ENCODE results near the gene SOCS7. TPM values are rescaled to one million over a fixed set of nuclear protein-coding genes. Genes with fewer than 3 reads are reported as not detected.
"Not testable (repeated sequence)": the region's sequence is repeated elsewhere in the genome, so short reads cannot be mapped to it uniquely, and the experiment has no call there.

SOCS7 gene
- total RNA-seq, 2 donors from 2014 or later: 12.2 to 15.3 TPM

- intact Hi-C loops (cut with DNase I): loop anchor here in 1 of 2 donors (5.0 kb wide), 1 partner anchor 53 kb away; no protein-coding TSS in a partner anchor
Observed at GRCh38 chr17:38429476-38430100, 77.9 kb downstream of the SOCS7 start.

DNA sequence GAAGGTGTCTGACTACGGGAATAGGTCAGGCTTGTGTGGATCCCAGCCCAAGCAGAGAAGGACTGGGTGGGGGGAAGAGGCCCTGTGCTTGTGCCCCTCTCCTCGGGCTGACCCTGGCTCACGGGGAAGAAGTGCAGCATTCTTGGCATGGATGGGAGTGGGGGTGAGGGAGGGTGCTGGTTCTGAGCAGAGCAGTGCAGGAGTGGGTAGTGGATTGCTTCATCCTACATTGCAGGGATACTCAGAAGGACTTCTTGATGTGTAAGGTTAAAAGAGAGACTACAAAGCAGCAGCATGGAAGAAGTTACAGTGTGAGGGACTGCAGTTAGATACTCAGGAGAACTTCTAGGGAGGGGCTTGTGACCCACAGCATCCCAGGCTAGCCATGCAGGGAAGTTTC, 78.7 kb downstream of the SOCS7 start:
- intact Hi-C loops (cut with DNase I): no loop called here
- no peak for DNase-seq (ENCODE audit: low spot score)

More at GRCh38 chr17:38429476-38430100, 77.9 kb downstream of the SOCS7 start:
- DNase-seq (ENCODE audit: low spot score): no peak

DNA sequence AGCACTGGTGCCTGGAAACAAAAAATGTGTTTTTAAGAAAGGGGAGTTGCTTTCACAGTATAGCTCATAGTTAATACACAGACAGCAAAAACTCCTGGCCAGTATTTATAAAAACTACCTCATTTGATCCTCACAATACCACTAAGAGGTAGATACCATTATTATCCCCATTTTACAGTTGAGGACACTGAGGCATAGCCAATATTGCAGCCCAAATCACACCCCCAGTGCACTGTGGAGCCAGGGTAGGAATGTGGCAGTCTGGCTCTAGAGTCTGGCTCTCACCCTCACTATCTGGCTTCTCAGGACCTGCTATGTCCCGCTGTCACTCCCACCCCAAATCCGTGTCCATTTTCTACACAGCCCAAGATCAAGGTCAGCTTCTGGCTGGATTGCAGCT, 79.2 kb downstream of the SOCS7 start:
- intact Hi-C loops (cut with DNase I): no loop called here
- no peak for DNase-seq (ENCODE audit: low spot score)

DNA sequence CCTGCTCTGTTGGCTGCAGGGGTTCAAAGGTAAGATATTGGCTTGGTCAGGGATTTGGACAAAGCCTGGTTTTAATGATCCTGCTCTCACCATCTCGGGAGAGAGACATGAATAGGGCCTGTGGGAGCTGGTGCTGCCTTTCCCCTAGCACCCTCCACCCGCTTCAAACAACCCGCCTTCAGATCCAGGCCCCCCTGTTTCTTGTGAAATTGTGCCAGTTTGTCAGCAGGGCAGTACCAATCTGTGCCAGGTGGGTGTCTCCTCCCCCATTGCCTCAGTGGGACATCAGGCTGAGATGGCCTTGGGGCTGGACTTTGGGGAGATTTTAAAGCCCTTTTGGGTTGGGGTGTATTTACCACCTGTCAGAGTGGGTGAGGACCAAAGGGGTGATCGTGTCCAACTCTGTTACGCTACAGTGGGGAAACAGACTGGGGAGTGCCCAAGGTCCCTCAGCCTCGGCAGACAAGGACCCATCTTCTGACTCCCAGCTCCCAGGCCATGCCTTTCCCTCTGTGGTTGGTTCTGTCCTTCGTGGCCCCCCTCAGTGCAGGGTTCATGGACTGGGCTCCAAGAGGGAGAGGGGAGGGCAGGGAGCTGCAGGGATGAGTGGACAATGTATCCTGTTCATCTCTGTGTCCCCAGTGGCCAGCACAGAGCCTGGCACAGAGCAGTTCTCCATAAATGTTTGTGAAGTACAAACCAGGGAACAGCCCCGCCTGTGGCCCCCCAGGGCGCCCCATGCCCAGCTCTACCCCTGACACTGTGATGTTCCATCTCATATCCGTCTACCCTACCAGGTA, 79.9 kb downstream of the SOCS7 start:
- intact Hi-C loops (cut with DNase I): no loop called here
- DNase-seq (ENCODE audit: low spot score): no peak

GRCh38 chr17:38434178-38434665, 82.6 kb downstream of the SOCS7 start:
- intact Hi-C loops (cut with DNase I): no loop called here
- DNase-seq (ENCODE audit: low spot score): no peak

DNA sequence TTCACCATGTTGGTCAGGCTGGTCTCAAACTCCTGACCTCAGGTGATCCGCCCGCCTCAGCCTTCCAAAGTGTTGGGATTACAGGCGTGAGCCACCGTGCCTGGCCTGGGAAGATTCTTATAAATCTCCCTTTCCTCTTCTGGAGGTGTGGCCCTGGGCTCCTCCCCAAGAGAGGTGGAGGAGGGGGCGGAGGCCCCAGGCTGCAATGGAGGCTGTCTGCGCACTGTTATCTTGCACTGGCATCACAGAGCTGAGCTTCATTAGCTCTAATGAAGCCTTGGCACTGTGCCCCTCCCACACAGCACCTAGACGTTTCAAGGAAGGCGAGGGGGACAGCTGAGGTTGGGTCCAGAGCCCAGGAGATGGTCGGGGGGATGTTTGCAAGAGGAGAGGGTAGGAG, 84.2 kb downstream of the SOCS7 start:
- intact Hi-C loops (cut with DNase I): no loop called here
- DNase-seq (ENCODE audit: low spot score): no peak

GRCh38 chr17:38436386-38436785, 84.7 kb downstream of the SOCS7 start:
- intact Hi-C loops (cut with DNase I): no loop called here
- no peak for DNase-seq (ENCODE audit: low spot score)

- DNase-seq (ENCODE audit: low spot score); intact Hi-C loops (cut with DNase I): not testable (repeated sequence)
Observed at GRCh38 chr17:38437313-38437712, 85.7 kb downstream of the SOCS7 start.

DNA sequence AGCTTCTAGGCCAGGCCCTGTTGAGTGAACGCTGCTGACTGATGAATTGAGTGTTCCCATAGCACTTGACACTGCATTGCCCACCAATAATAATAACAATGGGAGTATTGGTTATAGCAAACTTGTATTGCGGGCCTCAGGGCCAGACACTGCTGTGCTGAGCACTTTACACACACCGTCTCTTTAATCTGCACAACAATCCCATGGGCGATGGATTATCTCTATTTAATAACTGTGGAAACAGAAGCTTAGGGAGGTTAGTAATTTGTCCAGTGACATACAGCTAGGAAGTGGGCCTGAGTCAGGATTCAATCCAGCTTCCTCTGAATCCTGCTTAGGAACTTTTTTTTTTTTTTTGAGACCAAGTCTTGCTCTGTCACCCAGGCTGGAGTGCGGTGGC, 87.8 kb downstream of the SOCS7 start:
- DNase-seq (ENCODE audit: low spot score): no peak
- intact Hi-C loops (cut with DNase I): no loop called here

DNA sequence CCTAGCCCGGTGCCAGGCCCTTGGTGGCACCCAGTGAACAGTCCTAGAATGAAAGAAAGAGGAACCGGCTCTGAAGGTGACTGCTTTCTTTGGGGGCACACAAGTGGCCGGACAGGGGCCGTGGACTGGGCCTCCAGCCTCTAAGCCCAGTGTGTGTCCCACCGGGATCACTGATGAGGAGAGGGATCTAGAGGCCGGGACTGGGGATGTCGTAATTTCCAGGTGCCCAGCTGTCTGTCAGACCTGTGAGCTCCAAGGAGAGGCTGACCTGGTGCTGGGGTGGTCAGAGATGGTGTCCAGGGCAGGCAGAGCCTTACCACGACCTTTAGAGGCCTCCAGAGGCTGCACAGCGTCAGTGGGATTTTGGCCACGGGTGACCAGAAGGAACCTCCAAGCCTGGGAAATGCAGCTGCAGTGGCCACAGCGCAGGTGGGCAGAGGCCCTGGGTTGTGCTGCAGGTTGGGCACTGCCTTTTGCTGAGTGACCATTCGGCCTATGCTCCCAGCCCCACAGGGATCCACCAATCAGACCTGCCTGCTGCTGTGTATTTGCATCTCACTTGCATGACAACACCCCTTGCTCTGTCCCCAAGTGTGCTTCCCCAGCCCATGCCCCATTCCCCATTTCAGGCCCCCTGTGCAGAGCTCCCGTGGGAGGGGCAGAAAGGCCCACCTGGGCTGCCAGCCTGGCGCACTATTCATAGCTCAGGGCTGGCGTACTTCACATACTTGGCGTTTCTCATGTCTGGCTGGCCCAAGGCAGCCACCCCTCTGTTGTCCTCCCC, 89.2 kb downstream of the SOCS7 start:
- DNase-seq (ENCODE audit: low spot score): no peak
- intact Hi-C loops (cut with DNase I): loop anchor here in 1 of 2 donors (5.0 kb wide), 1 partner anchor 46 kb away; no protein-coding TSS in a partner anchor

DNA sequence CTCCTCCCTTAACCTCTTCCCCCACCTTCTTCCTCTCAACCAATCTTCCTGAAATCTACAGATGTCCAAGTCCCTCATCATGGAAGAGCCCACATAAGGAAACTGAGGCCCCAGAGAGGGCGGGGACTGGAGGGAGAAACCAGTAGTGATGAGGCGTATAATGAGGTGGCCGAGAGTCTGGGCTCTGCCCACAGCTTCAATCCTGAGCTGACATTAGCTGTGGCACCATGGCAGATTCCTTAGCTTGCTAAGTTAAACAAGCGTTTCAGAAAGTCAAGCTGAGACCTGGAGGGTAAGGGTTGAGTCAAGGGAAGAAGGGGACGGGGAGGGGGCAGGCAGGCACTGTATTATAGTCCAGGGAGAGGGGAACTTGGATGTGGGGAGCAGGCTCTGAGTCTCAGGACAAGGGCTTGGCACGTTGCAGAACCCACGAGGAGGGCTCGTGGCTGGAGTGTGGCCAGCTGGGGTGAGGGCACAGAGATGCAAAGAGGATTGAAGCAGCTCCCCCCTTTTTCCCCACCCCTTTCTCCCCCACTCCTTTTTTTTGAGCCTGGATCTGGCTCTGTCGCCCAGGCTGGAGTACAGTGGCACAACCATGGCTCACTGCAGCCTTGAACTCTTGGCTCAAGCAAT, 89.9 kb downstream of the SOCS7 start:
- DNase-seq (ENCODE audit: low spot score): no peak
- intact Hi-C loops (cut with DNase I): loop anchor here in 1 of 2 donors (5.0 kb wide), 1 partner anchor 46 kb away; no protein-coding TSS in a partner anchor

- intact Hi-C loops (cut with DNase I): loop anchor here in 1 of 2 donors (5.0 kb wide), 1 partner anchor 45 kb away; no protein-coding TSS in a partner anchor
- DNase-seq (ENCODE audit: low spot score): no peak
Observed at GRCh38 chr17:38442548-38442947, 90.9 kb downstream of the SOCS7 start.

DNA sequence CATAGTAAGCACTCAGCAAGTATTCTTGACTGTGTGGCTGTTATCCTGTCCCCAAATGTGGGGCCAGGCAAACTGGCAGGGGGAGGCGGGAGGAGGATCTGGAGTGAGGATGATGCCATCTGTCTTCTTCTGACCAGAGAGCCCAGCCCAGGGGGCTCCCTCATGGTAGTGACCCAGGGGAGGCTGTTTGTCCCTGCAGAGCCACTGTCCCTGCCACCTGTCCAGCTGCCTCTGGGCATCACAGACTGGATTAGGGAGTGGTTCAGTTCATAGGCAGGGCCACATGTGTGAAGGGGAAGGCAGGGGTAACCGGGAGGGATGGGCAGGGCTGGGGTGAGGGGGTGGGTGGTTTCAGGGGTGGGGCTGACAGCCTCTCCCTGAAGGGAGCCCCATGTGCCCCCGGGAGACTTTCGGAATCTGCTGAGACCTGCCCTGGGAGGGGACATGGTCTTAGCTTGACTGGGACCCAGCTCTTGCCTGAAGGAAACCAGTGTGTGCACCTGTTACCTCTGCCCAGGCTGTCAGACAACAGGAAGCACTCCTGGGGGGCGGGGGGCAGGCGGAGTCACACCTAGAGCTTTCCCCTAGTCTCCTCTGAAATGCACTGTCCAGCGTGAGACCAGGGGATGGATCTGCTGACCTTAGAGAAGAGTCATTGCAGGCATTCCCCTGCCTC, 91.8 kb downstream of the SOCS7 start:
- intact Hi-C loops (cut with DNase I): loop anchor here in 1 of 2 donors (5.0 kb wide), 1 partner anchor 44 kb away; no protein-coding TSS in a partner anchor
- DNase-seq (ENCODE audit: low spot score): no peak

DNA sequence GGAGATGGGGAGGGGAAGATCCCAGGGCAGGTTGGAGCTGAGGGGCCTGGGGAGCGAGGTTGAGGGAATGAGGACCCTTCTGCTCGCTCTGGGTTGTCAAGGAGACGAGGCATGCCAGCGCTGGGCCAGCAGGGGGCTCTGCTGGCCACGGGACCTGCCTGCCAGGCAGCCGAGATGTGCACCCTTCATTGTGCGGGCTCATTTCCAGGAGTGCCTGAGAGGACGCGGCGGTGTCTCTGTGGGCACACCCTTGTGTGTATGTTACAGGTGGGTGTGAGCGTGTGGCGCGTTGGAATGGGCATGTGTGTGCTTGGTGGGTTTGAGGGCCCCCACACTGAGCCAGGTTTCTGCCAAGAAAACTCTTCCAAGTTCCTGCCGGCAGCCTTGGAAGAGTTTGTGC, 92.5 kb downstream of the SOCS7 start:
- intact Hi-C loops (cut with DNase I): loop anchor here in 1 of 2 donors (5.0 kb wide), 1 partner anchor 43 kb away; no protein-coding TSS in a partner anchor
- DNase-seq (ENCODE audit: low spot score): no peak

DNA sequence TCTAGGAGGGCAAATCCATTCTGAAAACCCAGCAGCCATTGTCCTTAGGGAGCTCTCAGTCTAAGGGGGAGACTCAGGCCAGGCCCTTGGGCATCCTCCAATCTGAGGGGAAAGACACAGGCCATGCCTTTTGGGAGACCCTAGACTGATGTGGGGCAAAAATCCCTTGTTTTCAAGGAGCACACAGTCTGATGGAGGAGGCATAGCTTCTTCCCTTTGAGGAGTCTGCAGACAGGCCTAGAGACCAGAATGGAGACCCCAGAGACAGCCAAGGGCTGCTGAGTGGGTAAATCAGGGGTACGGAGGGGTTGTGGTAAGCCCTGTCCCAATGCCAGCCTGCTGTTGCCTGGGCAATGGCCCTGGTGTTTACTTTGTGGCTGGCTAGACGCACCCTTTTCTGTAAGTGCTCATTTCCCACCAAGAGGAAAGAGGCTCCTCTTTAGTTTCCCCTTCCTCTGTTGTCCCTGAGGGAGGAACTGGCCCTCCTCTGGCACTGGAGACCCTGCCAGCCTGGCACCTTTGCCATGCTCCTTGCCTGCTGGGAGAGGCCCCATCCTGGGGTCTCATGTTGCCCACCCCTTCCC, 96.0 kb downstream of the SOCS7 start:
- no peak for DNase-seq (ENCODE audit: low spot score)
- intact Hi-C loops (cut with DNase I): no loop called here

DNA sequence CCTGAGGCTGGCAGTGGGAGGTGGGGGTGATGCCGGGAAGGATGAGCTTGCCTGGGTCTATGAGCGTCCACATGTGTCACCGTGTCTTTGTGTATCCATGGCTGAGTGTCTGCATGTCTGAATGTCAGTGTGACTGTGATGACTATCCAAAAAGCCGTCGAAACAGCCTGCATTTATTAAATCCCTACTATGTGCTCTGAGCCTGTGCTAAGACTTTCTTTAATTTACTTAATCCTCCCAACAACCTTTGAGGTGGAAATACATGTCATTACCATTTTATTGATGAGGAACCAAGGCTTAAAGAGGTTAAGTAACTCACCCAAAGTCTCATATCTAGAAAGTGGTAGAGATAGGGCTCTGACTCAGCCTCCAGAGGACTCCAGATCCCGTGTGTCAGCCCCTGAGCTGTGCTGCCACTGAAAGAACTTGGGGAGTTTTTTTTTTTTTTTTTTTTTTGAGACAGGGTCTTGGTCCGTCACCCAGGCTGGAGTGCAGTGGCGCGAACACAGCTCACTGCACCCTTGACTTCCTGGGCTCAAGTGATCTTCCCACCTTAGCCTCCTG, 96.6 kb downstream of the SOCS7 start:
- DNase-seq (ENCODE audit: low spot score): no peak
- intact Hi-C loops (cut with DNase I): no loop called here

- DNase-seq (ENCODE audit: low spot score): no peak
- intact Hi-C loops (cut with DNase I): no loop called here
Observed at GRCh38 chr17:38449364-38449763, 97.7 kb downstream of the SOCS7 start.

- no peak for DNase-seq (ENCODE audit: low spot score)
- intact Hi-C loops (cut with DNase I): no loop called here
Observed at GRCh38 chr17:38450557-38451029, 98.9 kb downstream of the SOCS7 start.
